ENCODE data around the gene IL10RA.

- TF ChIP-seq POLR2A (IDR thresholded peaks at IDR 0.05), result no peak
- TF ChIP-seq CTCF (IDR thresholded peaks at IDR 0.05 in 4 of 5, conservative IDR thresholded peaks at IDR 0.05 in 1 of 5), result no peak
Measured at GRCh38 chr11:118048472-118049370, 62.5 kb downstream of the IL10RA start.

Measured in gastrocnemius medialis (tissue), 4 donors.